HG02884 (cell line): Measurements from ENCODE around the gene RABAC1.

Experiments used
- ATAC-seq: cut with Tn5 transposase; IDR thresholded peaks from one replicate; pipeline ENCODE4 v1.9.1; 2021; ENCODE audit warnings: mild to moderate bottlenecking, moderate library complexity; ENCODE audit not compliant: unreplicated experiment

The RABAC1 gene

GRCh38 chr19:41990615-41991014 lies 31.5 kb upstream of the RABAC1 start:
- no peak for ATAC-seq

DNA sequence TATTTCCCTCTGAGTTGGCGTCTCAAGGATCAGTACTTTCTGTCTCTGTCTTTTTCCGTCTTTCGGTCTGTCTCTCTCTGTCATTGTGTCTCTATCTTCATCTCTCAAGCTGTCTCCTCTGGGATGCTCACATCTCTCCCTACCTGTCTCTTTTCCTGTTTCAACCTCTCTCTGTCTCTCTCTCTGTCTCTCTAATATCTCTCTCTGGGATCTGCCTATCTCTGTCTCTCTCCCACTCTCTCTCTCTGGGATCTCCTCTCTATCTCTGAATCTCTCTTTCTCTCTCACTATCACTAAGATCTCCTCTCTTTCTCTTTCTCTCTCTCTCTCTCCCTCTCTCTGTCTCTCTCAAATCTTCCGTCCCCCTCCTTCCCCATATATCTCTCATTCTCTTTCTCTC lies 30.9 kb upstream of the RABAC1 start:
- no peak for ATAC-seq

DNA sequence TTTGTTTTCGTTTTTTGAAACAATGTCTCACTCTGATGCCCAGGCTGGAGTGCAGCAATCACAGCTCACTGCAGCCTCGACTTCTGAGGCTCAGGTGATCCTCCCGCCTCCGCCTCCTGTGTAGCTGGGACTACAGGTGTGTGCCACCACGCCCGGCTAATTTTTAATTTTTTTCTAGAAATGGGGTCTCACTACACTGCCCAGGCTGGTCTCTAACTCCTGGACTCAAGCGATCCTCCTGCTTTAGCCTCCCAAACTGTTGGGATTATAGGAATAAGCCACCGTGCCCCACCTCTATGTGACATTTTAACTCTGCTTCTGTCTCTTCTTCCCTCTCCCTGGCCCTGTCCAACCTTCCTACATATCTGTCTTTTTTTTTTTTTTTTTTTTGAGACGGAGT lies 29.8 kb upstream of the RABAC1 start:
- no peak for ATAC-seq

GRCh38 chr19:41987141-41987860 lies 28.2 kb upstream of the RABAC1 start:
- no peak for ATAC-seq

DNA sequence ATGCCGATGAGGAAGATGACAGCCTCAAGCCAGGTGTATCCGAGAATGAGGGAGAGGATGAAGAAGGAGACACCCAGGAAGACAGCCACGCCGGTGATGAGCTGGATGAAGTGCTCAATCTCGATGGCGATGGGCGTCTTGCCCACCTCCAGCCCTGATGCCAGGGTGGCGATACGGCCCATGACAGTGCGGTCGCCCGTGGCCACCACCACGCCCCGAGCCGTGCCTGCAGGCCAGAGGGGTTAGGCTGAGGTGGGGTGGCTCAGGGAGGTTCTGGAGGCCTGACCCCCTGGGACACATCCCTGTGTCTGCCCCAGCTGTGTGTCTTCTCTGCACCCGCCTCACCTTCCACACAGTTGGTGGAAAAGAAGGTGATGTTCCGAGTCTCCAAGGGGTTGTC lies 25.8 kb upstream of the RABAC1 start:
- no peak for ATAC-seq

DNA sequence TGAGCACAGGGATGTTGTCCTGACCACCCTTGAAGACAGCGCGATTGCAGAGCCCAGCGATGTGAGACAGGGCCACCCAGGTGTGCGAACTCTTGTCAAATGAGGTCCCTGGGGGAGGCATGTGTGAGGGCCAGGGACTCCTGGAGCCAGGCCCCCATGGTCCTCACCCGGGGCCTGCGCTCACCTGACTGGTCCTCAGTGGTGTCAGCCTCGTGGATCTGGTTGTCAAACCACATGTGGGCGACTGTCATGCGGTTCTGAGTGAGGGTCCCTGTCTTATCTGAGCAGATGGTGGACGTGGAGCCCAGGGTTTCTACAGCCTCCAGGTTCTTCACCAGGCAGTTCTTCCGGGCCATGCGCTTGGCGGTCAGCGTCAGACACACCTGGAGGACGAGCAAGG lies 22.6 kb upstream of the RABAC1 start:
- ATAC-seq: no peak

GRCh38 chr19:41978470-41978869 lies 19.3 kb upstream of the RABAC1 start:
- ATAC-seq: no peak

GRCh38 chr19:41977916-41978315 lies 18.8 kb upstream of the RABAC1 start:
- no peak for ATAC-seq

DNA sequence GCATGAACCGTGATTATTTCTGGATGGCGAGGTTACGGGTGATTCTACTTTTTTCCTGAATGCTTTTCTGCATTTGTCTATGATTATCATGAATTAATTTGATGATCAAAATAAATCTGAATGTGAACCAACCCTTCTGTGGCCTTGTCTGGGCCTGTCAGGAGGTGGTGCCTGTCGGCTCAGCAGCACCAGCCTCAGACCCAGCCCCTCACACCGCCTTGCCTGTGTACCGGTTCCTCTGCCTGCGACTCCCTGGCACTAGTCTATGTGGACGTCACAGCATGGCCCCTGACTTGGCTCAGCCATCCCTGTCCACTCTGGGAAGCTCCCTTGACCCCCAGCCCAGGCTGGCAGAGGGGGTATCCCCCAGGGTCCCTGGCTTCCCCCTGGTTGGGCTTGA lies 15.5 kb upstream of the RABAC1 start:
- no peak for ATAC-seq

DNA sequence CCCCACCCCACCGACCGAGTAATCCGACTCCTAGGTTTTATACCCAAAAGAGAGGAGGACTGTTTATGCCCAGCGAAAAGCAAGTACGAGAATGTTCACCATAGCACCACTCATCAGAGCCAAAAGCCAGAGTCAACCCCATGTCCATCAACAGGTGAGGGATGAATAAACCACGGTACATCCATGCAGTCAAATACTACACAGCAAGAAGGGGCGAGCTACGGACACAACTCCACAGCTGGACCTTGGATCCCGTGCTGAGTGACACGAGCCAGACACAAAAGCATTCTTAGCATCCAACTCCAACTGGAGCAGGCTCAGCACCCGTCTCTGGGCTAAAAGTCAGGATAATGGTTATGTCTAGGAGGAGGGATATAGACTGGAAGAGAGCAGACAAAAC lies 12.2 kb upstream of the RABAC1 start:
- no peak for ATAC-seq

DNA sequence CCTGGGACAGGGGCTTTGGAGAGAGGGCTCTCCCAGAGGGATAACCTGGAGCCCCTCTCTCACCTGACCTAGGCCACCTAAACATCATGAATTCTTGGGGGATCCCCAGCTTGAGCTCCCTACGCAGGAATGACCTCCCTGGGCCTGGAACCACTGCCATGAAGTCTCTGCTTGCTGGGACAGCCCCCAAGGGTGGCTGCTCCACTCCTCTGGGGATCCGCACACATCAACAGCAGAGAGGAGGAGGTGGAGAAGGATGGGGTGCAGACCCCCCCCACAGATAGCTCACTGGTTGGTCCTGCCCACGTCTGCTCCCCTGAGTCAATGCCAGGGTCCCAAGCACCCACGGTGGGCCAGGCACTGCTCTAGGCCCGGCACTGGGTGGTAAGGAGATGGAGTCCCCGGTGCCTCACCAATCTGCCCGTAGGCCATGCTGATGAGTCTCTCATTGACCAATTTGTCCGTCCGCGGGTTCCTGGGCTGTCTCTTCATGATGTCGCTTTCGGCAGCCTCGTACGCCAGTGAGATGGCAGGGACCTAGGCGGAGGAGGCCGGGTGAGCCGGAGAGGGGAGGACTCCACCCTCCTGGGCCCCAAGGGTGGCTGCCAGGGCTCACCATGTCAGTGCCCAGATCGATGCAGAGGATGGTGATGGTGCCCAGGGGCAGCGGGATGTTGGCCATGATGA lies 10.8 kb upstream of the RABAC1 start:
- ATAC-seq: no peak

DNA sequence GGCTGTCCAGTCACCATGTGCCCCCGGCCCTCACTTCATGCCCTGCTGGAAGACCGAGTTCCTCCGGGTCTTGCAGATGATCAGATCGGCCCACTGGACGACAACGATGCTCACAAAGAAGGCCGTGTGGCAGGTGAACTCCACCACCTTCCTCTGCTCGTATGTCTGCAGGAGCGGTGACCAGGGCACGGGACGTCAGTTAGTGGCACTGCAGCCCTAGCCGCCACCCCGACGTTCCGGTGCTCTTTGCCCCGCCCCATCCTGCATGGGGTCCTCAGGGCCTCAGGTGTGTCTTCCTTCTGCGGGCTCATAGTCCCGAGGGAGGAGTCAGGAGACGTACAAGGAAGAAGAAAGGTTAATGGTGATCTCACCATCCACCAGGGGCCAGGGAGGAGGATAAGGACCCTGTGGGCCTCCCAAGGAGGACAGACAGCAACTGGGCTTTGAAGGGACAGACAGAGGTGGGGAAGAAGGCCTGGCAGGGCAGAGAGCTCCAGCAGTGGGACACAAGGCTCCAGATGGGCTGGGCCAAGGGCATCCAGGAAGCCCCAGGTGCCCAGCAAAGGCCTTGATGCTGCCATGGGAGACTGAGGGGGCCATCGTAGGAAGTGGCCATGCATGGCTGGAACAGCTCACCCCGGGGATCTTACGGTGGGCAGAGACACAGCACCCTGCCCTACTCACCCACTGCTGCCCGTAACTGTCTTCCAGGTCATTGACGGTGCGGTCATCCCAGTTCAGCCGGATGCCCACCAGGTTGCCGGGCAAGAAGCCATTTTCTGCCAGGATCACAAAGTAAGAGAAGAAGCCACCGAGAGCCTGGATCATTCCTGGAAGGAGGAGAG lies 9.9 kb upstream of the RABAC1 start:
- no peak for ATAC-seq

DNA sequence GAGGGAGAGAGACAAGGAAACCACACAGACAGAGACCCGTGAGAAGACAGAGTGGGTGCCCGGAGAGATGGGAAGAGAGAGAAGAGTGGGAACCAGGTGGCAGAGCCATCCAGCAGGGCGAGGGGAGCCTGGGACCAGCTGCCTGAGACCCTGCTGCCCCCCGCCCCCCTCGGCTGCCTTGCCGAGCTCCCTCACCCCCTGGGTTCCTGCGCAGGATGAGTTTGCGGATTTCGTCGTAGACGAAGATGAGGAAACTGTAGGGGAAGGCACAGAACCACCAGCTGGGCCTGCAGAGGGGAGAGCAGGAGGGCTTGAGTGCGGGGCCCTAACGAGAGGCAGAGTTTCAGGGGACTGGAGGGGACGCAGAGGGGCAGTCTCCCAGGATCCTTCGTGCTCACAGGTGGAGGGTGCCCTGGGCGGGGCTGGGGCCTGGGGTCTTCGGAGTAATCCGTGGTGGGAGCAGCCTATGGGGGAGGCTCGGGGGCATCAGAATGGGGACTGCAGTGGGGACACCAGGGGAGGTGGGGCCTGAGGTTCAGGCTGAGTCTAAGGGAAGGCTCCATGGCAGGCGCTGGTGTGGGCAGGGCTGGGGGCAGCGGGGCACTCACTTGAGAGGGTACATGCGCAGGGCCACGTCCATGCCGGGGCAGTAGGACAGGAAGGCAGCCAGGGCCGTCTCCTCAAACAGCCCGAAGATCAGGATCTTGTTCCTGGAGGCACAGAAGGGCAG lies 8.1 kb upstream of the RABAC1 start:
- ATAC-seq: no peak

DNA sequence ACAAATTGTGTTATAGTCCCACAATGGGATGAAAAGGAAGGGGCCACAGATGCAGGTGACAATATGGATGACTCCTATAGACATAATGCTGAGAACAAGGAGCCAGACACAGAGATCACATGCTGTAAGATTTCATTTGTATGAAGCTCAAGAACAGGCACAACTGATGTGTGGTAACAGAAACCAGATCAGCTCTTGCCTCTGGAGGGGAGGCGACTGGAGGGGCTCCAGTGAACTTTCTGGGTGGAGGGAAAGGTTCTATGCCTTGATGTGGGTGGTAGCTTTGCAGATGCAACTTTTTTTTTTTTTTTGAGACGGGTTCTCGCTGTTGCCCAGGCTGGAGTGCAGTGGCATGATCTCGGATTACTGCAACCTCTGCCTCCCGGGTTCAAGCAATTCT lies 6.0 kb upstream of the RABAC1 start:
- ATAC-seq: no peak

GRCh38 chr19:41960973-41961372 lies 1.9 kb upstream of the RABAC1 start:
- ATAC-seq: no peak

GRCh38 chr19:41958367-41959055 lies 610 bp downstream of the RABAC1 start:
- peak; percentile 52 for ATAC-seq

DNA sequence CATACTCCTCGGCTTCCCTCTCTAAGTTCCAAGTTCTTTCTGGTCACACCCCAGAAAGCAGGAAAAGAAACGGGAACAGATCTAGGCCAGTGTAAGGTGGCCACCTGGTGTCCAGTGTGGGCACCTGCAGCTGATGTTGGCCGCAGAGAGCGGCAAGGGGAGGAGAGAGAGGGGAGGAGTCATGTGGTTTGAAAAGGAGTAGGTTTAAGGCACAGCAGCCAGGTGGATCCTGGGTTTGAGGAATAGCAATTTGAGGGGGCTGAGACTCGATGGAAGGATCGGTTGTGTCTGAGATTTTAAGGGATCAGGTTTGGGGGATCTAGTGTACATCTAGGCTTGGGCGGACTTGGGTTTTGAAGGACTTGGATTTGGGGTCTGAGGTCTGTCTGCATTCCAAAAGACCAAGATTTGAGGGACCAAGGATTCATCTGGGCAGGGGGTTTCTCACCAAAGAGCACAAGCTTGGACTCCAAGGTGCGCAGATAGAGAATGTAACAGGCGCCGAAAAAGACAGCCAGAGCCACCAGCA lies 1.2 kb downstream of the RABAC1 start:
- ATAC-seq: no peak

DNA sequence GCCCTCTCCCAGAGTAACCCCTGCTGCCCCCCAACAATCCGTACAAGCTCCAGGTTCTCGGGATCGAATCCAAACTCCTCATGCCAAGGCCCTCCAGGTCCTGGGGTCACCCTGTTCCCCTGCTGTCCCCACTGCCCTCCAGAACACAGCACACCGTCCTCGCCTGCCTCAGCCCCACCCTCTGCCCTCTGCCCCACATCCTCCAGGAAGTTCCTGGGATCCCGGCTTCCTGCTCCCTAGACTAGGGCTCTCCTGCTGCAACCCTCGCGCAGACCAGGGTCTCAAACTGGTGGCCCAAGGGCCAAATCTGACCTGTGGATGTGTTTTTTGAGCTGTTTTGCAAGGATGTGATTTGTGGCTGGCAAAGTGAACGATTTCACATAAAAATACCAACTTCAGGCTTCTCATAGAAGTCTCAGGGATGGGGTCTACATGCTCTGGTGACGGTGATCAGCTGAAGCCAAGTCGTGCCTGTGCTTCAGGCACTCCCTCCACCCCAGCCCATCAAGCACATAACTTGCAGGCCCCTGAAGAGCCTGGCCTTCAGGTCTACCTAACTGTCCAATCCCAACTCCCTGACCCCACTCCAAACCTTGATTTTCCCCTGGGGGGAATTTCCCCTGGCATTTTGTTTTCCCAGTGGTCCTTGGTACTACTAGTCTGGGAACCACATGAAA lies 1.8 kb downstream of the RABAC1 start:
- ATAC-seq: no peak

- ATAC-seq: no peak
These were observed 2.5 kb downstream of the RABAC1 start for GRCh38 chr19:41956621-41957020.

DNA sequence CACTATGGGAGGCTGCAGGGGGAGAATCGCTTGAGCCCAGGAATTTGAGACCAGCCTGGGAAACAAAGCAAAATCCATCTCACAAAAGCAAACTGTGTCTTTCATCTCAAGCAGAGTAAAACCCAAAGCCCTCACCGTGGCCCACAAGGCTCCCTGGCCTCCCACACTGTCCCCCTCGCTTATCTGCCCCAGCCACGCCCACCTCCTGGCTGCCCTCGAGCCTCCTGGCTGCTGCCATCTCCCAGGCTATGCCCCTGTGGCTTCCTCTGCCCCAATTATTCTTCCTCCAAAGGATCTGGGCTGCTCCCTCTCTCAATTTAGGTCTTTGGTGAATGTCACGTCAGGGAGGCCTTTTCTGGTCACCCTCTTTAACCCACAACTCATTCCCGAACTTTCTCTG lies 3.6 kb downstream of the RABAC1 start:
- no peak for ATAC-seq
